ENCODE measurements around the gene TMEM164.
A peak's percentile ranks its signal among the peaks of the same experiment; 100 is the strongest.

Gene TMEM164

DNA sequence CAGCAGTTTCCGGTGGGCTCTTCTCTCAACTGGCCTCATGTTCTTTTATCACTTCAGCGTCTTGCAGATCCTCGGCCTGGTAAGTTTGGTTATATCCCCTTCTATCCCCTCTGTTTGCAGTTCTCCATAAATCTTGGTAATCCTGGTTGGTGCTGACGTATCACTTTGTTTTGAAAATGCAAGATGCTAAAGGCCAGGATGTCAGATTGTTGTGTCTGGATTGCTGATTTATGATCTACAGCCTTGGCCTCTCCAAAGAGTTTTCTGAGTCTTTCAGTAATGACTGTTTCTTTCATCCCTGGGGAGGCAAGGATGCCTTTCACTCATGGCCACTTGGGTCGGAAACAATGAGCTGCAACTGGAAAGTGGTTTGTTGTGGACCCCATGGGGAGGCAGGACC, 168.5 kb downstream of the TMEM164 start:
- Mint-ChIP-seq H3K27me3 (ENCODE audit: low read depth, poor library complexity) (no peaks in the 10 kb centered on the region), H3K4me1 (peaks cover 13% of the 10 kb centered on the region), H3K27ac (no peak overlapping the region), H3K36me3 (ENCODE audit: low read depth) (peaks cover 56% of the 10 kb centered on the region), H3K9me3 (no peaks in the 10 kb centered on the region), H3K4me3 (no peak overlapping the region)
- TF ChIP-seq, protein P1, sequence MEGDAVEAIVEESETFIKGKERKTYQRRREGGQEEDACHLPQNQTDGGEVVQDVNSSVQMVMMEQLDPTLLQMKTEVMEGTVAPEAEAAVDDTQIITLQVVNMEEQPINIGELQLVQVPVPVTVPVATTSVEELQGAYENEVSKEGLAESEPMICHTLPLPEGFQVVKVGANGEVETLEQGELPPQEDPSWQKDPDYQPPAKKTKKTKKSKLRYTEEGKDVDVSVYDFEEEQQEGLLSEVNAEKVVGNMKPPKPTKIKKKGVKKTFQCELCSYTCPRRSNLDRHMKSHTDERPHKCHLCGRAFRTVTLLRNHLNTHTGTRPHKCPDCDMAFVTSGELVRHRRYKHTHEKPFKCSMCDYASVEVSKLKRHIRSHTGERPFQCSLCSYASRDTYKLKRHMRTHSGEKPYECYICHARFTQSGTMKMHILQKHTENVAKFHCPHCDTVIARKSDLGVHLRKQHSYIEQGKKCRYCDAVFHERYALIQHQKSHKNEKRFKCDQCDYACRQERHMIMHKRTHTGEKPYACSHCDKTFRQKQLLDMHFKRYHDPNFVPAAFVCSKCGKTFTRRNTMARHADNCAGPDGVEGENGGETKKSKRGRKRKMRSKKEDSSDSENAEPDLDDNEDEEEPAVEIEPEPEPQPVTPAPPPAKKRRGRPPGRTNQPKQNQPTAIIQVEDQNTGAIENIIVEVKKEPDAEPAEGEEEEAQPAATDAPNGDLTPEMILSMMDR (IDR thresholded peaks at IDR 0.05) = no peak
- DNase-seq = no peak

DNA sequence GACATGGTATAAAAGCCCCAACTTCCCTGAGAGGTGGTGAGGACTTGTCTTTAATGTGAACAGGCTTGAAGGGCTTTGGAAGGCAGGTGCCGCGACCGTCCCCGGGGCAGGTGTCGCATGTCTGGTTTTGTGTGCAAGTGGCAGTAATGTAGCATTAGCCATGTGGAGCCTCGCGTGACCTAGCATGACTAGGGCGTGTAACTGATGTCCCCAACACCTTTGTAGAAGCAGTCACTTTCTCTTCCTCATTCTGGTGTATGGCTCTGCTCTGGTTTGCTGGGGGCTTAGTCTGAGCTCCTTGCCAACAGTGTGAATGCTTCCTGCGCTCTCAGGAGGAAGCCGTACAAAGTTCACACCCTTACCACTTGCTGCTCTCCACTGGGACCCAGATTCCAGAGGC, 169.3 kb downstream of the TMEM164 start:
- Mint-ChIP-seq H3K4me1 (peaks cover 14% of the 10 kb centered on the region), H3K27me3 (ENCODE audit: low read depth, poor library complexity) (no peaks in the 10 kb centered on the region), H3K27ac (peak overlapping the region; percentile 58), H3K36me3 (ENCODE audit: low read depth) (peaks cover 59% of the 10 kb centered on the region), H3K9me3 (no peaks in the 10 kb centered on the region), H3K4me3 (no peak overlapping the region)
- TF ChIP-seq, protein P1 (IDR thresholded peaks at IDR 0.05) = no peak
- no peak for DNase-seq

DNA sequence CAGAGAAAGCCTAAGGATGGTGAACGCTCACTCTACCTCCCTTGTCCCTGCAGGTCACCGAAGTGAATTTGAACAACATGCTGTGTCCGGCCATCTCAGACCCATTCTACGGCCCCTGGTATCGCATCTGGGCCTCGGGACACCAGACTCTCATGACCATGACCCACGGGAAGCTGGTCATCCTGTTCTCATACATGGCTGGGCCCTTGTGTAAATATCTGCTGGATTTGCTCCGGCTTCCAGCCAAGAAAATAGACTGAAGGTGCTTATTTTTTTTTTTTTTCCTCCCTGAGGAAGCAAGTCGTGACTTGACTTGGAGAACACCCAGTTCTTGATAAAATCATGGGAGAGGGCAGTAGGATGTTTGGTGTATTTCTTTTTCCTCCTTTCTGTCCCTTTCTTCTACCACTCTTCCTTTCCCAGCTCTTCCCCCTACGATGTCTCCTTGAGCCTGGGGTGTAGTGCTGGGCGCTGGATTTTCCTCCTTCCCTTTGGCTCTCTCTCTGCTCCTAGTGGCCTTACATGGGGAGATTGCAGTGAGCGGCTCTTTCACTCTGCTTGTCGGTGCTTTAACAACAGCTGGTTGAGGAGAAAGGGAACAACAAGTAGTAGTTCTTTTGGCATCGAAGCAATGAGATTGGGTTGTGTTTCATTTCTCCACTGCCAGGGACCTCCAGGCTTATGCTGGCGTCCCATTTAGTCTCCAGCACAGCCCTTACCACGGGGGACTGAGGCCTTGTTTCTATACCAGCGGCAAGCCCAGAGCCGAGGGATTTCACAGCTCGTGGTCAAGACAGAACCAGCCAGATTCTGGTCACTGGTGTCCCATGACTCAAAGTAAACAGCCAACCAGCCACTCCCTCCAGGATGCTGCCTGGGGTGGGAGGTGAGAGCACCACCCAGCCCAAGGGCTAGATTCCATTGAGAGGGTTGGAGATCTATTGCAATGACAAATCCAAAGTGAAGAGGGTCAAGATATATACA, 170.6 kb downstream of the TMEM164 start:
- H3K36me3 Mint-ChIP-seq (ENCODE audit: low read depth) = peaks cover 62% of the 10 kb centered on the region
- no peak for DNase-seq
- H3K4me1 Mint-ChIP-seq = peaks cover 18% of the 10 kb centered on the region
- no peak overlapping the region for H3K4me3 Mint-ChIP-seq
- H3K27me3 Mint-ChIP-seq (ENCODE audit: low read depth, poor library complexity) = no peaks in the 10 kb centered on the region
- H3K27ac Mint-ChIP-seq = peak overlapping the region; percentile 68
- TF ChIP-seq, protein P1 (IDR thresholded peaks at IDR 0.05) = no peak
- no peaks in the 10 kb centered on the region for H3K9me3 Mint-ChIP-seq

DNA sequence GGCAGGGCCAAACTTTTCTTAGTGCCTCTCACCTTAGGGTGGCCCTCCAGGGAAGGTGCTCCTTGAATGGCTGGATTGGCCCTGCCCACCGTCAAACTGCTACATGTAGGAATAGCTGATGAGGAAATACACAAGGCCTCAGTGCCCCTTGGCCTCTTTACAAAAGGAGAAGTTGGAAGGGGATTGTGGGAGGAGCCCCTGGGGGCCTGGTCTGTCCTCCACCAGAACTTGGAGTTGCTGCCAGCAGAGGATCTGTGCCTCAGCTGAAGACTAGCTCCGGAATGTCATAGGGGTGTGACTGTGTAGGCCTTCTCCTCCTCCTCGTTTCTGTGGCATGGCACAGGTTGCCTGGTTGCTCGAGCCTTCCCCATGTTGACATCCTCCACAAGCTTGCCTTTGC, 172.2 kb downstream of the TMEM164 start:
- H3K4me1 Mint-ChIP-seq = peaks cover 18% of the 10 kb centered on the region
- peaks cover 63% of the 10 kb centered on the region for H3K36me3 Mint-ChIP-seq (ENCODE audit: low read depth)
- no peaks in the 10 kb centered on the region for H3K9me3 Mint-ChIP-seq

DNA sequence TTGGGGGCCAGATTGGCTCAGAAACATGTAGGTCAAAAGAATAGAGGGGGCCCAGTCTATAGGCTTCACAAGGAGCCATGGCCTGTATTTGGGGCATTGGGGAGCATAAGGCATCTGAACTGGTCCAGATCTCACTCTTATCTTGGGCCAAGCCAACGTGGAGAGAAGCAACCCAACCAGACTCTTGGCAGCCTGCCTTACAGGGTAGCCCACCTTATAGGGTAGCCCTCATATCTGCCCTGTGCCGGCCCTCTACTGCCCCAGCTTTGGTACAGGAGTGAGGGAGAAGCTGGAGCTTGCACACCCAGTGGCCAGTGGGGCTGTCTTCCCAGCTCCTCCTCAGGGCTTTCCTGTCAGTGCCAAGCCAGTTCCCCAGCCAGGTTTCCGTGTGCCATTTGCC, 172.8 kb downstream of the TMEM164 start:
- no peak overlapping the region for H3K27ac Mint-ChIP-seq
- H3K4me3 Mint-ChIP-seq = no peak overlapping the region
- no peak for DNase-seq
- peaks cover 21% of the 10 kb centered on the region for H3K4me1 Mint-ChIP-seq
- no peaks in the 10 kb centered on the region for H3K9me3 Mint-ChIP-seq
- H3K27me3 Mint-ChIP-seq (ENCODE audit: low read depth, poor library complexity) = no peaks in the 10 kb centered on the region
- H3K36me3 Mint-ChIP-seq (ENCODE audit: low read depth) = peaks cover 63% of the 10 kb centered on the region
- TF ChIP-seq, protein P1 (IDR thresholded peaks at IDR 0.05) = no peak

More for the DNA sequence above, 172.2 kb downstream of the TMEM164 start:
- H3K27ac Mint-ChIP-seq = no peak overlapping the region
- DNase-seq = no peak
- no peaks in the 10 kb centered on the region for H3K27me3 Mint-ChIP-seq (ENCODE audit: low read depth, poor library complexity)
- no peak overlapping the region for H3K4me3 Mint-ChIP-seq
- TF ChIP-seq, protein P1 (IDR thresholded peaks at IDR 0.05) = no peak

Data from nephron progenitor cell (in vitro differentiated cells).